Fibroblast of lung (primary cell): ENCODE measurements around the gene CD82. TPM values are rescaled to one million over a fixed set of nuclear protein-coding genes. Genes with fewer than 3 reads are reported as not detected.
A peak's percentile ranks its signal among the peaks of the same experiment; 100 is the strongest.

ENCODE experiments used
- DNase-seq, 2 donors: peaks; one replicate each; pipeline versions ENCODE4 v3.0.0 to v3.0.0-alpha.2; 2010; ENCODE audit warnings: low read depth in 2 of 2
- H2AFZ ChIP-seq: 2 replicates; pipeline ENCODE4 v1.5.1; 2012; ENCODE audit warnings: low read length, control low read depth, inconsistent platforms
- H3K27ac ChIP-seq: 2 replicates; pipeline ENCODE4 v1.5.1; 2011; ENCODE audit warnings: low read length, control low read depth; ENCODE audit not compliant: insufficient read depth
- H3K27me3 ChIP-seq: 2 replicates; pipeline ENCODE4 v1.5.1; 2011; ENCODE audit warnings: mild to moderate bottlenecking, low read length; ENCODE audit not compliant: control insufficient read depth, insufficient read depth
- H3K36me3 ChIP-seq: 2 replicates; pipeline ENCODE4 v1.5.1; 2011; ENCODE audit warnings: low read length; ENCODE audit not compliant: control insufficient read depth, insufficient read depth
- H3K4me1 ChIP-seq: 2 replicates; pipeline ENCODE4 v1.5.1; 2011; ENCODE audit warnings: low read length; ENCODE audit not compliant: control insufficient read depth, insufficient read depth; ENCODE audit errors: extremely low read depth
- H3K4me2 ChIP-seq: 2 replicates; pipeline ENCODE4 v1.5.1; 2011; ENCODE audit warnings: low read length, control low read depth; ENCODE audit not compliant: insufficient read depth; ENCODE audit errors: extremely low read depth
- H3K4me3 ChIP-seq, 4 experiments: fragments of 200-600 bp in 1 of 4; sonication (generic) in 1 of 4; replicated peaks in 1 of 4; 2 replicates each; pipeline ENCODE4 v1.5.1; 2011 to 2016; ENCODE audit warnings: low read length in 4 of 4, low read depth in 3 of 4, mild to moderate bottlenecking in 3 of 4, control low read depth in 2 of 4, inconsistent platforms in 1 of 4, mixed read lengths in 1 of 4; ENCODE audit not compliant: insufficient read depth in 1 of 4; ENCODE audit errors: control extremely low read depth in 1 of 4
- H3K79me2 ChIP-seq: 2 replicates; pipeline ENCODE4 v1.5.1; 2012; ENCODE audit warnings: mild to moderate bottlenecking, low read length, inconsistent platforms; ENCODE audit not compliant: control insufficient read depth, insufficient read depth
- H3K9ac ChIP-seq: 2 replicates; pipeline ENCODE4 v1.5.1; 2011; ENCODE audit warnings: mild to moderate bottlenecking, low read length, control low read depth; ENCODE audit not compliant: insufficient read depth
- H3K9me3 ChIP-seq: 2 replicates; pipeline ENCODE4 v1.5.1; 2012; ENCODE audit warnings: low read depth, low read length; ENCODE audit not compliant: control insufficient read depth, insufficient read depth
- H4K20me1 ChIP-seq: 2 replicates; pipeline ENCODE4 v1.5.1; 2011; ENCODE audit warnings: low read length; ENCODE audit not compliant: control insufficient read depth, insufficient read depth; ENCODE audit errors: extremely low read depth
- EZH2 ChIP-seq: IDR thresholded peaks from 2 replicates; pipeline ENCODE4 v1.5.1; 2012; ENCODE audit warnings: low read length, control low read depth, mild to moderate bottlenecking; ENCODE audit errors: missing control alignments
- polyA plus RNA-seq, 2 donors: library from polyadenylated mRNA; depleted of rRNA in 1 of 2; stranded (reverse) in 1 of 2; unstranded in 1 of 2; fragments of >200 nt; gene quantifications; 2 replicates each; pipeline ENCODE4 v1.2.1, GENCODE V29; 2011 to 2012; ENCODE audit warnings: missing spikeins in 1 of 2
- total RNA-seq: library from RNA; depleted of rRNA; stranded (reverse); fragments of >200 nt; gene quantifications from 2 replicates; pipeline ENCODE4 v1.2.1, GENCODE V29; 2014
- TF ChIP-seq, protein P1 (sequence below), 2 donors: IDR thresholded peaks in 1 of 2; conservative IDR thresholded peaks in 1 of 2; 1 replicate in 1 of 2; 2 replicates in 1 of 2; pipeline ENCODE4 v1.5.1; 2011 to 2012; ENCODE audit warnings: low read length in 2 of 2, control low read depth in 1 of 2, inconsistent platforms in 1 of 2, low read depth in 1 of 2, mild to moderate bottlenecking in 1 of 2

CD82 gene
- total and polyA plus RNA-seq, 2 donors (not counting 1 experiment from before 2014, with no cell fraction given) = 54.2 to 114 TPM

DNA sequence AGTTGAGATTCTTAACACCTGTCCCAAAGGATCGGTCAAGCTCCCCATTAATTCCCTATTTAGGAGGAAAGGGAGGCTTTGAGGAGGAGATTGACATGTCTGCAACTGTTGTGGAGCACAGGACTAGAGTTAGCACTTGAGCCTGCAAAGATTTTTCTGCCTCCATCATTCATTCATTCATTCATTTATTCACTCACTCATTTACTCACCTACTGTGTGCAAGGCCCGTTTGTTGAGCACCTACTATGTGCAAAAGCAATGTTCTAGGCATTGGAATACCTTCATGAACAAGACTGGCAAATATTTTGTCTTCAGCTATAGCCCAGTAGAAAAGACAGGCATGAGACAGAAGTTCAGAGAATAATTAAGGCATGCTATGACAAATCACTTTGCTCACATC, 43.2 kb upstream of the CD82 start:
- Histone ChIP-seq H3K4me3 (no peak overlapping the region), H3K27me3 (peaks cover 37% of the 10 kb centered on the region), H3K9me3 (no peaks in the 10 kb centered on the region), H3K4me2 (no peak overlapping the region), H4K20me1 (no peaks in the 10 kb centered on the region), H3K79me2 (no peaks in the 10 kb centered on the region), H3K9ac (no peak overlapping the region), H2AFZ (no peak overlapping the region), H3K4me1 (no peaks in the 10 kb centered on the region), H3K27ac (no peak overlapping the region), H3K36me3 (no peaks in the 10 kb centered on the region)
- TF ChIP-seq, protein P1, sequence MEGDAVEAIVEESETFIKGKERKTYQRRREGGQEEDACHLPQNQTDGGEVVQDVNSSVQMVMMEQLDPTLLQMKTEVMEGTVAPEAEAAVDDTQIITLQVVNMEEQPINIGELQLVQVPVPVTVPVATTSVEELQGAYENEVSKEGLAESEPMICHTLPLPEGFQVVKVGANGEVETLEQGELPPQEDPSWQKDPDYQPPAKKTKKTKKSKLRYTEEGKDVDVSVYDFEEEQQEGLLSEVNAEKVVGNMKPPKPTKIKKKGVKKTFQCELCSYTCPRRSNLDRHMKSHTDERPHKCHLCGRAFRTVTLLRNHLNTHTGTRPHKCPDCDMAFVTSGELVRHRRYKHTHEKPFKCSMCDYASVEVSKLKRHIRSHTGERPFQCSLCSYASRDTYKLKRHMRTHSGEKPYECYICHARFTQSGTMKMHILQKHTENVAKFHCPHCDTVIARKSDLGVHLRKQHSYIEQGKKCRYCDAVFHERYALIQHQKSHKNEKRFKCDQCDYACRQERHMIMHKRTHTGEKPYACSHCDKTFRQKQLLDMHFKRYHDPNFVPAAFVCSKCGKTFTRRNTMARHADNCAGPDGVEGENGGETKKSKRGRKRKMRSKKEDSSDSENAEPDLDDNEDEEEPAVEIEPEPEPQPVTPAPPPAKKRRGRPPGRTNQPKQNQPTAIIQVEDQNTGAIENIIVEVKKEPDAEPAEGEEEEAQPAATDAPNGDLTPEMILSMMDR (conservative IDR thresholded peaks at IDR 0.05 in 1 of 2, IDR thresholded peaks at IDR 0.05 in 1 of 2; ENCODE audit: low read depth in 1 of 2, low read length in 2 of 2) = no peak
- TF ChIP-seq EZH2 = no peak
- no peak for DNase-seq

DNA sequence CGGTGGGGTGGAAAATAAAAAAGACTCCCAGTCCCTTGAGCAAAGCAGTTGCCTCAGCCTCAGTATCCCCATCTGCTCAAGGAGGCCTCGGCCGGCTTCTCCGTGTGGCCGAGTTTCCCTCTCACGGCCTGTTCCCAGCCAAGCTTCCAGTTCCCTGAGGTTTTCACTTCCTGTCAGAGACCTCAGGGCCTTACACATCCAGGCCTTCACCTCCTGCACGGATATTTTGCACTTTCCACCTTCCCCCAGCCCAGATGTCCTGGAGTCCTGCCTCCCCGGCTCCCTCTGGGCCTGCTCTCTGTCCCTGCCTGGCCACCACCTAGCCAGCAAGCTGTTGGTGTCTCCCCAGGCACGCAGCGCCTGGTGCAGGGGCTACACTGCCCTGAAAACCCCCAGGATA, 41.1 kb upstream of the CD82 start:
- peaks cover 30% of the 10 kb centered on the region for H3K27me3 ChIP-seq
- DNase-seq = no peak
- H3K9ac ChIP-seq = no peak overlapping the region
- TF ChIP-seq, protein P1 (conservative IDR thresholded peaks at IDR 0.05 in 1 of 2, IDR thresholded peaks at IDR 0.05 in 1 of 2; ENCODE audit: low read depth in 1 of 2, low read length in 2 of 2) = no peak
- TF ChIP-seq EZH2 = no peak
- H3K4me1 ChIP-seq = no peaks in the 10 kb centered on the region
- no peaks in the 10 kb centered on the region for H3K79me2 ChIP-seq
- no peaks in the 10 kb centered on the region for H4K20me1 ChIP-seq
- no peaks in the 10 kb centered on the region for H3K9me3 ChIP-seq
- no peak overlapping the region for H2AFZ ChIP-seq
- H3K36me3 ChIP-seq = no peaks in the 10 kb centered on the region
- H3K4me3 ChIP-seq = no peak overlapping the region
- no peak overlapping the region for H3K27ac ChIP-seq
- no peak overlapping the region for H3K4me2 ChIP-seq

DNA sequence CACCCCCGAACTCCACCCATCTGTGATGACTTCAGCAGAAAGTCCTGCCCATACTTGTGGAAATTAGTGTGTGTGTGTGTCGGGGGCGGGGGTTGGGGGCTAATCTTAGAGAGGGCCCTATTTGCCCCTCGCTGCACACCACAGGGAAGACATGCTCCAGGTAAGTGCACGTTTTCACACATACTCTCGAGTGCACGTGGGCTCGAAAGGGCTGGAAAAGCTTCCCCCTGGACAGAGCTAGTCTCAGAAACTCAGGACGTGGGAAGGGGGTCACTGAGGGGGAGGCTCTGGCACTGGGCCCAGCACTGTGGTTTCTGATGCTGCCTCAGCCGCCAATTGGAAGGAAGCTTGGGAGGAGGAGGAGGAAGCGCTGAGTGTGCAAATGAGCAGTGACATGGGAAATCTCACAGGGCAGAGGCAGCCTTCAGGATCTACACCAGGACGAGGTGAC, 40.7 kb upstream of the CD82 start:
- Histone ChIP-seq H3K9ac (no peak overlapping the region), H3K9me3 (no peaks in the 10 kb centered on the region), H3K79me2 (no peaks in the 10 kb centered on the region), H3K27ac (no peak overlapping the region), H3K4me2 (no peak overlapping the region), H3K4me1 (no peaks in the 10 kb centered on the region), H2AFZ (no peak overlapping the region), H3K27me3 (peaks cover 25% of the 10 kb centered on the region), H3K36me3 (no peaks in the 10 kb centered on the region), H4K20me1 (no peaks in the 10 kb centered on the region), H3K4me3 (no peak overlapping the region)
- TF ChIP-seq, protein P1 (conservative IDR thresholded peaks at IDR 0.05 in 1 of 2, IDR thresholded peaks at IDR 0.05 in 1 of 2; ENCODE audit: low read depth in 1 of 2, low read length in 2 of 2) = no peak
- no peak for TF ChIP-seq EZH2
- DNase-seq = peak in 1 of 2 donors; percentile 56
